Stimulated activated naive CD4-positive, alpha-beta T cell (primary cell): Measurements from ENCODE around the gene GOLGA8T.
"Not testable (repeated sequence)": the region's sequence is repeated elsewhere in the genome, so short reads cannot be mapped to it uniquely, and the experiment has no call there.

ENCODE experiments used
- DNase-seq, 6 experiments: peaks; one replicate each; lab custom pipeline; 2025; lab: John Stamatoyannopoulos, UW

Gene GOLGA8T

GRCh38 chr15:30191639-30192038 is 56.8 kb downstream of the GOLGA8T start:
- DNase-seq = not testable (repeated sequence)

- DNase-seq = not testable (repeated sequence)
These were observed 57.4 kb downstream of the GOLGA8T start for GRCh38 chr15:30192119-30192745.

DNA sequence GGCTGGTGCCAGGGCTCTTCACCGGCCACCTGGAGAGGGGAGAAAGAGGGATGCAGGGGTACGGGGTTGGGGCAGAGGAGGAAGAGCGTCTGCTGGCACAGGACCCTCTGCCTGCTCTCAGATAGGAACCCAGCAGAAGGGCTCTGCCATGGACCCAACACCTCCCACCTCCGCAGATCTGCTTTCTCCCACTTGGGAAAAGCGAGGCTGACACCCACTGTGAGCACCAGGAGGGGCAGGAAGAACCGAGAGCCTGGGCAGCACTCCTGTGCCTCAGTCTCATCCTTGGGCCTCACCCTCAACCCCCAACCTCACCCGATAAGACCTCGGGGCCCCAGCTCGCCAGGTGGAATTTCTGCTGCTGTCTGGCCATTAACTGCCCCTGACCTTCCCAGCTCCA is 58.0 kb downstream of the GOLGA8T start:
- not testable (repeated sequence) for DNase-seq
